H54 (cell line): Measurements from ENCODE around the gene COBL.
"Not testable (repeated sequence)": the region's sequence is repeated elsewhere in the genome, so short reads cannot be mapped to it uniquely, and the experiment has no call there.

Experiments used
- DNase-seq: peaks from one replicate; pipeline ENCODE4 v3.0.0; 2011; ENCODE audit warnings: low spot score, mixed read lengths; ENCODE audit not compliant: insufficient read length
- FAIRE-seq: peaks from 3 replicates; lab custom pipeline; 2011; peaks lifted over from hg19 to GRCh38; lab: Jason Lieb, UNC
- POLR2A ChIP-seq: IDR thresholded peaks from 2 replicates; pipeline ENCODE4 v1.6.1; 2011; ENCODE audit warnings: low read depth, mild to moderate bottlenecking, low read length

The COBL gene

GRCh38 chr7:51226916-51227535 is 89.6 kb downstream of the COBL start:
- TF ChIP-seq POLR2A = no peak
- DNase-seq (no peak), FAIRE-seq (no peak)

- no peak for FAIRE-seq
- no peak for DNase-seq
- no peak for TF ChIP-seq POLR2A
These were observed 90.4 kb downstream of the COBL start for GRCh38 chr7:51226063-51226755.

- peak; percentile 63 for DNase-seq
- FAIRE-seq = no peak
These were observed 91.6 kb downstream of the COBL start for GRCh38 chr7:51224811-51225595.

GRCh38 chr7:51223505-51223904 is 93.1 kb downstream of the COBL start:
- FAIRE-seq (no peak), DNase-seq (no peak)
- no peak for TF ChIP-seq POLR2A

More at GRCh38 chr7:51224811-51225595, 91.6 kb downstream of the COBL start:
- TF ChIP-seq POLR2A = no peak

- DNase-seq (no peak), FAIRE-seq (no peak)
These were observed 93.7 kb downstream of the COBL start for GRCh38 chr7:51222916-51223315.

GRCh38 chr7:51220226-51220625 is 96.4 kb downstream of the COBL start:
- TF ChIP-seq POLR2A = no peak
- FAIRE-seq (no peak), DNase-seq (no peak)

More at GRCh38 chr7:51222916-51223315, 93.7 kb downstream of the COBL start:
- TF ChIP-seq POLR2A = no peak

- DNase-seq (no peak), FAIRE-seq (no peak)
- TF ChIP-seq POLR2A = no peak
These were observed 97.2 kb downstream of the COBL start for GRCh38 chr7:51219261-51219988.

- no peak for DNase-seq
These were observed 98.8 kb downstream of the COBL start for GRCh38 chr7:51217804-51218203.

GRCh38 chr7:51214098-51214497 is 102.5 kb downstream of the COBL start:
- FAIRE-seq (no peak), DNase-seq (no peak)
- TF ChIP-seq POLR2A = no peak

More at GRCh38 chr7:51217804-51218203, 98.8 kb downstream of the COBL start:
- no peak for TF ChIP-seq POLR2A
- FAIRE-seq = no peak

GRCh38 chr7:51213618-51214017 is 103.0 kb downstream of the COBL start:
- no peak for FAIRE-seq
- DNase-seq = no peak
- TF ChIP-seq POLR2A = no peak

GRCh38 chr7:51210766-51211165 is 105.8 kb downstream of the COBL start:
- DNase-seq (no peak), FAIRE-seq (no peak)
- TF ChIP-seq POLR2A = no peak

- no peak for TF ChIP-seq POLR2A
- FAIRE-seq (no peak), DNase-seq (no peak)
These were observed 107.2 kb downstream of the COBL start for GRCh38 chr7:51209426-51209825.

GRCh38 chr7:51208125-51208524 is 108.5 kb downstream of the COBL start:
- not testable (repeated sequence) for DNase-seq, FAIRE-seq

- no peak for FAIRE-seq
- no peak for DNase-seq
- TF ChIP-seq POLR2A = no peak
These were observed 118.0 kb downstream of the COBL start for GRCh38 chr7:51198654-51199053.
